NCI-H1048 (cell line): ENCODE data around the gene VRK1.
"Not testable (repeated sequence)": the region's sequence is repeated elsewhere in the genome, so short reads cannot be mapped to it uniquely, and the experiment has no call there.

ENCODE experiments used
- DNase-seq: peaks from one replicate; lab custom pipeline; 2025; lab: John Stamatoyannopoulos, UW

The VRK1 gene

GRCh38 chr14:96883974-96884373, 86.8 kb downstream of the VRK1 start:
- DNase-seq: not testable (repeated sequence)

DNA sequence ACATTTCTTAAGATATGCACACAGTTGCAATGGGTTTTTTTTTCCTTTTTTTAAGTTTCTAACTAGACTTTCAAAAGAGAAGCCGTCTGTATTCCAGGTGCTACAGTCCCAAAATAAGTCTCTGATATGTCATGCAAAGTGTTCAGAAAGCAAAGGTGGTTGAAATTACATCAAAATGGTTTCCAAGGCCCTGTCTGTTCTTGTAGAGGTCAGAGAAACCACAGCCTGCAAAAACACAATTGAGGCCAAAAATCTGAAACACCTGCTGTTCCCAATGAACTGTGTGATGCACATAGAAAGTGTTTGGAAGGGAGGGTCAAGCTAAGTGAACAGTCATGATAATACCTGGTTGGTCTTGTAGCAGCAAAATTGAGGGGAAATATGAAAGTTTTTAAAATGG, 91.0 kb downstream of the VRK1 start:
- no peak for DNase-seq

DNA sequence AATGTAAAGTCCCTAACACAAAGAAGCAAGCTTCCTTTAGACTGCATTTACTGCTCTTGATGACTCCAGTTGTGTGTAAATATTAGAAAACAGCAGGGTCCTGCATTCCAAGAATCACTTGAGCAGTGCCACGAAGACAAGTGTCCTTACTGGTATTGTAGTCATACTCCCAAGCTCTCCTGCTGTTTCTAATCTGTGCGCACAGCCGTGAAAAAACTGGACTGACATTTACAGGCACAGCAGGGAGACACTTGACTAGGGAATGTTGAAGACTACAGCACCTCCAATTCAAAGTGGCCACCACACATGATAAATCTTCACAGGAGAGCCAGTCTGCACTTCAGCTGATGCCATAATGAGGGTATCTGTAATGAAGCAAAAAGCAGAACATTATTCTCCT, 91.4 kb downstream of the VRK1 start:
- no peak for DNase-seq

GRCh38 chr14:96889091-96889490, 91.9 kb downstream of the VRK1 start:
- no peak for DNase-seq

DNA sequence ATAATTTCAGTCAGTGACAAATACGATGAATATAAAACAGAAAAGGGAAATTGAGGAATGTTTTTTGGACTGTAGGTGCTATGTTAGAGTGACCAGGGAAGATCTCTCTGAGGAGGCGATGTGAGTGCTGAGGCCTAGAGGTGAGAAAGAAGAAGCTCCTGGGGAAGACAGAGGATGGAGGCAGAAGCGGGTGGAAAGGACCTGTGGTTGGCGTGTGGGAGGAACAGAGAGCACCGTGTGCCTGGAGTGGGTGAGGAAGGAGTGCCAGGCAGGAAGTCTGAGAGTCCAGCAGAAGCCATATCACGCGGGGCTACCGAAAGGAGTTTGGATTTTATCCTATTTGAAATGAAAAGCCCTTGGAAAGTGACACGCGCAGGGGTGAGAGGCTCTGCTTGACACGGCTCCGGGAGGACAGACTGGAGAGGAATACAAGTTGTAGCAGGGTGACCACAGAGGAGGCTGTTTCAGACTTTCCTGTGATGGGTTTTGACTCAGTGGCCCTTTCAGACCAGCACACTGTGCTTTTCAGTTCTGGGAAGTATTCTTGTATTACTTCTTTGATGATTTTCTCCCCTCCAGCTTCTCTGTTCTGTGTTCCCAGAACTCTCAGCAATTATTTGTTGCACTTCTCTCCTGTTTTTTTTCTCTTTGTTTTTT, 96.9 kb downstream of the VRK1 start:
- no peak for DNase-seq

- DNase-seq: no peak
Measured at GRCh38 chr14:96894966-96895365, 97.8 kb downstream of the VRK1 start.

- no peak for DNase-seq
Measured at GRCh38 chr14:96895658-96896271, 98.6 kb downstream of the VRK1 start.

- no peak for DNase-seq
Measured at GRCh38 chr14:96897184-96897583, 100.0 kb downstream of the VRK1 start.

- DNase-seq: no peak
Measured at GRCh38 chr14:96901227-96901626, 104.0 kb downstream of the VRK1 start.

DNA sequence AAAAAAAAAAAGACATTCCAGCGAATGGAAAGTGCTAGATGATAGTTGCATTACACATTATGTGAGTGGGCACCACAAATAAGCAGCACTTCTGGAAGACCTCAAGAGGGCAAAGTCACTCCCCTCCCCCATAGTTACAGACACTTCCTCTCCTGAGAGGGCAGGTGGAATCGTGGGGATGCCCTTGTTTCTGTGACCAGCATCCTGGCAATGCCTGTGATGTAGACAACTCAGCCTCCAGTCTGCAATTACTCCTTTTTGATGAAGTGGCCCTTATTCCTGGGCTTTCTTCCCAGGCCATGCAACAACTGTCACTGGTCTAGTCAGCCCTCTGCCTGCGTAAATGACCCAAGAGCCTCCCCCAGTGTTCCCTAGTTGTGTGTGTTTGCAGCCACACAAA, 104.8 kb downstream of the VRK1 start:
- DNase-seq: no peak

DNA sequence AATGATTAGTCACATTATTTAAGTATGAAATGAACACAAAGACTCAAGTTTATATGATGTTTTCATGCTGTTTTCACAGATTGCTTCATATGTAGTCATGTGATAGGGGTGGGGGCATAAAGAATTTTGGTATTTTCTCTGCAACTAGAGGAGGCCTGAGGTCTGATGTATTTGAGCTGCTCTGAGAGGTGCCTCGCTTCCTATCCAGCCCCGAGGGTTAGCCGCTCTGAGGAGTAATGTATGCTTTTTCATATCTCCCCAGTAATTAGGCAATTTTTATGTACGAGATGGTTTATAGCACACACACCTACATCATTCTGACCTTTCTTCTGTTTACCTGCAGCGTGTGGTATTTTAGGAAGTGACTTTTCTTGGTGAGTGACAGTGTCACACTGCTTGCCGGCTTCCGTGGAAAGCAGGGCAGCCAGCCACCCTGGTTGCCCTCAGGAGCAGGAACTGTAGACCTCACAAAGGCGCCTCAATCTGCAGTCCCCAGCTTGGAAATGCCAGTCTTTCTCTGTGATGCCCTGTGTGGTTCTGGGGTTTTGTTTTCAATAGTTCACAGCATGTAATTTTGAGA, 106.4 kb downstream of the VRK1 start:
- DNase-seq: no peak

DNA sequence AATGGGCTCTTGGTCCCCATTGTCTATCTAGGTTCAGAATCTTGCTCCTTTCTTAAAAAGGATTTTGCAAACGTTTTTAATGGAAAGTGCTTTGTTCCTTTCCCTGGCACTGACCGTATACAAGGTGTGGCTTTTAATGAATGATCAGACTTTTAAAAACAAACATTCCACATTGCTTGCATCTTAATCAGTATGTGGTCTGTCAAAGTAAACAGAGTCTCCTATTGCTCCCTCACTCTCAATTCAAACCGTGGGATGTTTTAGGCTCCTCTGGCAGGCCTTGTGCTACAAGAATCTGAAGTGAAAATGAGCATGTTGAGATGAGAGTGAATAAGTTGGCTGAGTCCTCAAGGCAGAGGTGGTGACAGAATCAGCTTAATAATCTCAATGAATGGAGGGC, 107.0 kb downstream of the VRK1 start:
- DNase-seq: no peak

DNA sequence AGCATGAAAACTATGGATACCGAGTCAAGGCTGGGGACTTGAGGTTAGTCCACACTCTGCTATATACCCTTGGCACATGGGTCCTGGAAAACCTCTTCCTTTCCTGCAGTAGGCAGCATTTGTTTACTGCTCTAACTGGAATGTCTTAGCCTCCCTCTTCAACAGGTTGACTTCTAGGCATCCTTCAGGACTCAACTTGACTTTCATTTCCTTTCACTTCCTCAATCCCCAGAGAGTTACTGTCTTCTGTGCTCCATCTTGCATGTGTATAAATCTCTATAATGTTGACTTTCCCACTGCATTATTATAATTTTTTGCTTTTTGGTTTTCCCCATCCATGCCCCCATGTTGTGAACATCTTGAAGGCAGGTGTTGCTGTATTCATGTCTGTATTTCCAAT, 107.9 kb downstream of the VRK1 start:
- DNase-seq: no peak

DNA sequence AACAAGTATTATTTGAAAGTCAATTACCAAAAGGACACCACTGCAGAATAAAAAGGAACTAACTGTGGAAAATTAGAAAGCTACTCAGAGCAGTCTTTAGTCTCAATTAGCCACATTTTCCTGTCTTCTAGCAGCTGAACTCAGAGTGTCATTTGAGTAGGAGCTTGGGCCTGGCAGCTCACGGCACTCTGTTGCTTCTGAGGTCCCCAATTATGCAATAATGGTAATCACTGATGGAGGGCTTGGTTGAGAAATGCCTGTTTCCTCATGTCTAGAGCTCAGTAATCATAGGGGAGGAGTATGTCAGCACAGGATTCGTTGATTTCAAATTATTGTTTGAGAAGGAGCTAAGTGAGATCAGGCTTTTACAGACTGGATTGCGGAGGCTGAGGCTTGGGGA, 108.6 kb downstream of the VRK1 start:
- DNase-seq: no peak

DNA sequence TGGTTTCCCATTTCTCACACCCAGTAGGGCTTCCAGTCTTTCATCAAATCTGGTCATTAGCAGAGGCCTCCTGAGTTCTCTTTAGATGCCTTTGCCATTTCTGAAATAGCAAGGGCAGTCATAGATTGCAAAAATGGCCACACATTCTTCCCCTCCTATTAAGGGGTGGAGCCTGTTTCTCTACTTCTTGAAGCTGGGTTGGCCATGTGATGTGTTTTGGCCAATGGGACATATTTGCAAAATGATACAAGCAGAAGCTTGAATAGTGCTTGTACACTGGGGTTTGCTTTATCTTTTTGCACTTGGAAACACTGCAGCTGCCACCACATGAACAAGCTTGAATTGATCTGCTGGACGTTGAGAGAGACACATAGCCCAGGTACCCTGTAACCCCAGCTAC, 109.3 kb downstream of the VRK1 start:
- no peak for DNase-seq

GRCh38 chr14:96909841-96910364, 112.7 kb downstream of the VRK1 start:
- DNase-seq: no peak

DNA sequence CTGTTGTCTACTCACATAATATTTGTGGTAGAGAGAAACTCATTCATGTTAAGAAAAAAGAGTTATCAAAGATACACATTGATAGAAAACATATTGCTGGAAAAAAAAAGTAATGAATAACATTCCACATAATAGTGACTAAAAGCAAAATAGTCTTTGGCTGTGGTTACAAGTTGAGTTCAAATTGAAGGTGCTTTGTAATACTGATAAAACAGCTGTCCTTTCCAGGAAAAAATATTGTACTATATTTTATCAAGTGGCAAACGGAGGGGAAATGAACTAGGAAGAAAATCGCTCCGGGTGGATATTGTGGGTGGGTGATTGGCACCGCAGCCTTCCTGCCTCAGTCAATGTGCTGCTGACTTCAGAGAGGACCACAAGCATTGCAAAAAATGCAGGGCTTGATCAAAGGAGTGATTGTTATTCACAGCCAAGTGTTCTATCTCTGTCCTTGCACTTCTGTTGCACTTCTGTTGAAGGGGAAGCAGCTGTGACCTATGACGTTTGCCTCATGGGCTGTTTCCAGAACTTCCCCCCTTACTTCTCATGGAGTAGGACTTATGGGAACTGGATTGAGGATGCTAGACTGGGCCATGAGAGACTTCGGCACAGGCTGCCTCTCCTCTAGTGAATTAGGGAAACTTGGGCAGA, 114.4 kb downstream of the VRK1 start:
- DNase-seq: no peak

- no peak for DNase-seq
Measured at GRCh38 chr14:96914571-96915128, 117.5 kb downstream of the VRK1 start.

GRCh38 chr14:96915478-96915877, 118.3 kb downstream of the VRK1 start:
- DNase-seq: no peak

- DNase-seq: no peak
Measured at GRCh38 chr14:96916751-96917150, 119.6 kb downstream of the VRK1 start.

GRCh38 chr14:96917442-96917963, 120.3 kb downstream of the VRK1 start:
- no peak for DNase-seq

- no peak for DNase-seq
Measured at GRCh38 chr14:96920023-96920422, 122.8 kb downstream of the VRK1 start.
